T-cell (primary cell): Measurements from ENCODE around the gene IQSEC3. TPM values are rescaled to one million over a fixed set of nuclear protein-coding genes. Genes with fewer than 3 reads are reported as not detected.
"Not testable (repeated sequence)": the region's sequence is repeated elsewhere in the genome, so short reads cannot be mapped to it uniquely, and the experiment has no call there.

Source experiments
- ATAC-seq, 4 experiments: fragments of 200-7000 bp in 3 of 4; fragments of 150-1000 bp in 1 of 4; cut with Tn5 transposase; replicated peaks in 1 of 4; 1 replicate in 3 of 4; 2 replicates in 1 of 4; pipeline ENCODE4 v1.10.0; 2021; ENCODE audit warnings: moderate library complexity in 3 of 4, mild to moderate bottlenecking in 2 of 4, moderate number of reproducible peaks in 1 of 4
- CTCF ChIA-PET, 2 donors: fragments of 300-600 bp; sonication (Branson Sonifier 250); formaldehyde crosslinking; loops; one replicate each; lab custom pipeline; 2022; ENCODE audit warnings: antibody characterized with exemption in 2 of 2; lab: Charles Lee
- POLR2A ChIA-PET, 2 donors: fragments of 300-600 bp; sonication (Branson Sonifier 250); formaldehyde crosslinking; loops; one replicate each; lab custom pipeline; 2022; ENCODE audit warnings: antibody characterized with exemption in 2 of 2; lab: Charles Lee
- DNase-seq, 35 experiments: peaks; one replicate each; pipeline versions ENCODE4 v3.0.0 to v3.0.0-alpha.2; 2013 to 2023
- H3K27ac ChIP-seq: one replicate; pipeline ENCODE4 v1.5.1; 2013; ENCODE audit warnings: low read length
- H3K27me3 ChIP-seq, 2 experiments: replicated peaks in 1 of 2; 1 replicate in 1 of 2; 2 replicates in 1 of 2; pipeline versions ENCODE4 v1.6.1 to v1.7.0; 2013; ENCODE audit warnings: low read length in 1 of 2, mixed read lengths in 1 of 2; ENCODE audit not compliant: control insufficient read depth in 2 of 2, insufficient read depth in 2 of 2; ENCODE audit errors: extremely low read depth in 1 of 2
- H3K36me3 ChIP-seq, 2 donors: 1 replicate in 1 of 2; 2 replicates in 1 of 2; pipeline versions ENCODE4 v1.6.1 to v1.7.0; 2013; ENCODE audit warnings: low read length in 1 of 2; ENCODE audit not compliant: control insufficient read depth in 2 of 2, insufficient read depth in 1 of 2; ENCODE audit errors: extremely low read depth in 1 of 2
- H3K4me1 ChIP-seq, 2 experiments: 1 replicate in 1 of 2; 2 replicates in 1 of 2; pipeline versions ENCODE4 v1.6.1 to v1.7.0; 2013; ENCODE audit warnings: low read length in 2 of 2, mixed read lengths in 1 of 2; ENCODE audit not compliant: insufficient read depth in 2 of 2, control insufficient read depth in 1 of 2; ENCODE audit errors: extremely low read depth in 1 of 2
- H3K4me3 ChIP-seq, 2 donors: 1 replicate in 1 of 2; 2 replicates in 1 of 2; pipeline versions ENCODE4 v1.5.1 to v1.7.0; 2013; ENCODE audit warnings: mild to moderate bottlenecking in 2 of 2, low read length in 1 of 2, moderate library complexity in 1 of 2; ENCODE audit not compliant: control insufficient read depth in 1 of 2; ENCODE audit errors: extremely low read depth in 1 of 2
- H3K9me3 ChIP-seq: 2 replicates; pipeline ENCODE4 v1.7.0; 2013
- H3K27ac Mint-ChIP-seq, 2 donors: one replicate each; pipeline ENCODE4 v1.8.0; 2020 to 2021; ENCODE audit warnings: mild to moderate bottlenecking in 2 of 2, mixed read lengths in 2 of 2
- H3K27me3 Mint-ChIP-seq, 2 donors: one replicate each; pipeline ENCODE4 v1.8.0; 2021 to 2022; ENCODE audit warnings: mixed read lengths in 2 of 2
- H3K36me3 Mint-ChIP-seq: one replicate; pipeline ENCODE4 v1.8.0; 2021; ENCODE audit warnings: mixed read lengths
- H3K4me1 Mint-ChIP-seq, 3 donors: one replicate each; pipeline ENCODE4 v1.8.0; 2020 to 2022; ENCODE audit warnings: mixed read lengths in 3 of 3, mild to moderate bottlenecking in 1 of 3
- H3K4me3 Mint-ChIP-seq, 3 donors: one replicate each; pipeline ENCODE4 v1.8.0; 2020 to 2022; ENCODE audit warnings: mild to moderate bottlenecking in 3 of 3, mixed read lengths in 3 of 3, moderate library complexity in 3 of 3
- H3K9me3 Mint-ChIP-seq, 3 donors: one replicate each; pipeline ENCODE4 v1.8.0; 2020 to 2022; ENCODE audit warnings: mixed read lengths in 3 of 3
- WGBS: methylation state at CpG from one replicate; pipeline ENCODE4 v1.1.5; 2013; ENCODE audit warnings: missing lambda C conversion rate; ENCODE audit not compliant: insufficient coverage; 5-methylcytosine and 5-hydroxymethylcytosine counted together
- total RNA-seq, 35 experiments: library from RNA in 6 of 35; stranded (reverse) in 6 of 35; fragments of 120-200 nt in 1 of 35; gene quantifications; one replicate each; pipeline versions ENCODE4 v1.2.1 to v1.2.4 and lab custom pipeline; 2013 to 2026

The IQSEC3 gene
- total RNA-seq, 5 donors from 2014 or later (not counting 1 experiment from before 2014, with no cell fraction given): 0.30 to 7.3 (median 2.9) TPM

DNA sequence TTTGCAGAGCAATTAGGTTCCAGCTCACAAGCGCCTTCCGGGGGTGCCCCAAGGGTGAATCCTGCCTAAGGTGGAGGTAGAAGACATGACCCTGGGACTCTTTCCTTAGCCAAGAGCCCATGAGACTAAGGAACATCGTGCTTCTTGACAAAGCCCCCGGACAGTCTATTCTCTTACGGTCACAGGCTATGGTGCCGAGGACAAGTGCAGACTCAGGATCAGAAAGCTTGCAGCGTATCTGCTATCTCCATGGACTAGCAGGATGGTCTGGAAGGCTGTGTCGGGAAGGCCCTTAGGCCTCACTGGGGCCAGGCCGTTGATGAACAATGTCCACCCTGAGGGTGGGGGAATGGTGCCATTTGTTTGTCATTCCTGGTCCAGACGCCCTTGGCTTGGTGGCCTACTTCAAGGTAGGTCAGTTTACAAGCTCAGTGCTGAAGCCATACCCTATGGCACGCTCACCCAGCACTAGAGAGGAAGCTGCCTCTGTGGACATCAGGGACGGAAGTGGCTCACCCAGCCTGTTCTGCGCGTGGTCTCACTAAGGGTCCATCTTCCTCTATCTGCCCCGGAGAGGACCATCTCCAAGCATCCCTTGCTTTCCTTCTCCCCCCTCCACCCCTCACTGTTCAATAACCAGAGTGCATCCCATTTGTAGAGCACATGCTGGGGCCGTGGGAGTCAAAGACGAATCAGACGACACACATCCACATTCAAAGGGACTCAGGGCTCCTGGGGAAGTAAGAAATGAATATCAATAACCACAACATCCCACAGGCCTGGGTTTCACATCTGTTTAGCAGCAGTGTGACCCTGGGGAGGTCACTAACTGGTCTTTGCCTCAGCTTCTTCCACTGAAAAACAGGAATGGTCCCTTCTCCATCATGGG is 45.0 kb upstream of the IQSEC3 start:
- Mint-ChIP-seq H3K27me3 (no peaks in the 10 kb centered on the region), H3K36me3 (peaks cover 19% of the 10 kb centered on the region), H3K9me3 (no peaks in the 10 kb centered on the region), H3K27ac (peak overlapping the region in 1 of 2 donors; percentile 2), H3K4me3 (no peak overlapping the region), H3K4me1 (peaks cover 20 to 22% (median 20%) of the 10 kb centered on the region in 3 donors)
- Histone ChIP-seq H3K27me3 (no peaks in the 10 kb centered on the region), H3K9me3 (no peaks in the 10 kb centered on the region), H3K27ac (no peak overlapping the region), H3K4me1 (peaks cover 0 to 7% of the 10 kb centered on the region in 2 experiments), H3K36me3 (peaks cover 0 to 18% of the 10 kb centered on the region in 2 donors), H3K4me3 (no peak overlapping the region)
- CTCF ChIA-PET: no interaction called here
- WGBS: 84% methylated on average over 14 of the region's 18 CpGs
- ATAC-seq: peak in 1 of 4 experiments; percentile 19
- DNase-seq: peak in 1 of 35 experiments; percentile 23
- POLR2A ChIA-PET: no interaction called here

- H3K27me3 ChIP-seq: no peaks in the 10 kb centered on the region
- H3K27me3 Mint-ChIP-seq: no peaks in the 10 kb centered on the region
- peaks cover 0 to 18% of the 10 kb centered on the region in 2 donors for H3K36me3 ChIP-seq
- peaks cover 19% of the 10 kb centered on the region for H3K36me3 Mint-ChIP-seq
- DNase-seq: no peak
- no peak for ATAC-seq
- WGBS: 72% methylated on average over 3 of the region's 4 CpGs
- no peak overlapping the region for H3K4me3 Mint-ChIP-seq
- no peak overlapping the region for H3K4me3 ChIP-seq
- H3K27ac Mint-ChIP-seq: peak overlapping the region in 1 of 2 donors; percentile 2
- CTCF ChIA-PET: no interaction called here
- H3K9me3 Mint-ChIP-seq: no peaks in the 10 kb centered on the region
- H3K4me1 Mint-ChIP-seq: peaks cover 20 to 22% (median 20%) of the 10 kb centered on the region in 3 donors
- H3K27ac ChIP-seq: no peak overlapping the region
- H3K9me3 ChIP-seq: no peaks in the 10 kb centered on the region
- POLR2A ChIA-PET: no interaction called here
- H3K4me1 ChIP-seq: peaks cover 0 to 7% of the 10 kb centered on the region in 2 experiments
Observed at GRCh38 chr12:22190-22529, 44.4 kb upstream of the IQSEC3 start.

DNA sequence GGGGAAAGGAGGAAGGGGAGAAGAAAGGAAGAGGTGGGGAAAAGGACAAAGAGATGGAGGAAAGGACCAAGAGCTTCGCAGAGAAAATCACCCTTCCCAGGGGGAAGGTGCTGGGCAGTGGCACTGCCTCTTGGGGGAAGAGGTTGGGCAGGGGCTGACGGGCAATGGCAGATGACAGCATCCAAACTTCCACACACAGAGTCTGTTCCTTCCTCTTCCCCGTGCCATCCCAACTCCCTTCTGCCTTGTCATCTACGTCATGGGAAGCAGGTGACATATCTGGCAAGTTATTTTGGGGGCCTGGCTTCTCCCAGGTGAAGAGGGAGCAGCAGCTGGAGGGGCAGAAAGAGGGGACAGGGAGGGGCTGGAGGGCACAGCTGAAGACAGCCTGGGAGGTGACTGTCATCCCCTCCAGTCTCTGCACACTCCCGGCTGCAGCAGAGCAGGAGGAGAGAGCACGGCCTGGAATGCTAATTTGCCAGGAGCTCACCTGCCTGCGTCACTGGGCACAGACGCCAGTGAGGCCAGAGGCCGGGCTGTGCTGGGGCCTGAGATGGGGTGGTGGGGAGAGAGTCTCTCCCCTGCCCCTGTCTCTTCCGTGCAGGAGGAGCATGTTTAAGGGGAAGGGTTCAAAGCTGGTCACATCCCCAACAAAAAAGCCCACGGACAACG is 43.9 kb upstream of the IQSEC3 start:
- Histone ChIP-seq H3K36me3 (peaks cover 0 to 18% of the 10 kb centered on the region in 2 donors), H3K9me3 (no peaks in the 10 kb centered on the region), H3K4me3 (no peak overlapping the region), H3K27ac (no peak overlapping the region), H3K27me3 (no peaks in the 10 kb centered on the region), H3K4me1 (peaks cover 0 to 7% of the 10 kb centered on the region in 2 experiments)
- Mint-ChIP-seq H3K27me3 (no peaks in the 10 kb centered on the region), H3K27ac (peak overlapping the region in 1 of 2 donors; percentile 2), H3K4me3 (no peak overlapping the region), H3K36me3 (peaks cover 19% of the 10 kb centered on the region), H3K9me3 (no peaks in the 10 kb centered on the region), H3K4me1 (peaks cover 20 to 22% (median 20%) of the 10 kb centered on the region in 3 donors)
- POLR2A ChIA-PET: no interaction called here
- ATAC-seq: no peak
- 89% methylated on average over 4 of the region's 12 CpGs for WGBS
- DNase-seq: no peak
- CTCF ChIA-PET: no interaction called here

DNA sequence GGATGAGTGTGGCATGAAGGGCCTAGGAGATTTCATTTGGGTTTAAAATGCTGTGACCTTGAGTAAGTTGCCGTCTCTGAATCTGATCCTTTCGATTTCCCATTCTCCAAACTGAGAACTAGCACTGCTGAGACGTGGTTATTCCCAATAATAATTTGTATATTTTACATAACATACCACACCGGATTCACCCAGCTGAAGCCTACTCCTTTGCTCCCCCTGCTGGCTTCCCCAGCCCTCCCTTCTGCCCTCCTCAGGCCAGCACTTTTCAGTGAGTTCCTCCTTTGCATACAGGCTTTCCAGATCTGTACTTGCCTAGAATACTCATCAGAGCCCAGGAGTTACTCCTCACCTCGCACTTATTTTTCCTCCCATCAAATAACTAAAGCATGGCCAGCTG is 38.7 kb upstream of the IQSEC3 start:
- H3K36me3 Mint-ChIP-seq, H3K9me3 ChIP-seq, H3K36me3 ChIP-seq, H3K27me3 ChIP-seq, H3K4me1 ChIP-seq, ATAC-seq, H3K4me3 ChIP-seq, H3K27me3 Mint-ChIP-seq, CTCF ChIA-PET, POLR2A ChIA-PET, DNase-seq, H3K9me3 Mint-ChIP-seq, H3K4me3 Mint-ChIP-seq, H3K27ac ChIP-seq, H3K4me1 Mint-ChIP-seq, H3K27ac Mint-ChIP-seq: not testable (repeated sequence)
- no CpG with 5 or more reads among the region's 5 CpGs for WGBS

DNA sequence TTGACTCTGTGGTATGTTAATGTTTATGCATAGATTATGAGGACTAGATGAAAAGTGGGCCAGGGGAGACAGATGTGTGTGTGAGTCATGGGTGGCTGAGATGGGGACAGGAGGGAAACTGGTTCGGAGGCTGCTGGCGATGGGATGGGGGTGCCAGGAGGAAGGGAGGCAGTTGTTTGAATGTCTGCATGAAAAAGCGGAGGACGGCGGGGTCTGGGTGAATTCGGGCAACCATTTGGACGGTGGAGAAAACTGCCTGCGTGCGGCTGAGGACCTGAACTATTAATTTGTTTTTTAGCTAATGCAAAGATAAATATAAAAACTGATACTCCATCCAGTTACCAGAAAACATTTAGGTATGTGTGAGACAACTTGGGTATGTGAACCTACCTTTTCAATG is 27.8 kb upstream of the IQSEC3 start:
- H3K27ac Mint-ChIP-seq, H3K9me3 ChIP-seq, H3K36me3 ChIP-seq, H3K27me3 Mint-ChIP-seq, H3K4me3 ChIP-seq, CTCF ChIA-PET, H3K27me3 ChIP-seq, POLR2A ChIA-PET, H3K36me3 Mint-ChIP-seq, H3K4me3 Mint-ChIP-seq, H3K4me1 ChIP-seq, H3K4me1 Mint-ChIP-seq, ATAC-seq, H3K9me3 Mint-ChIP-seq, H3K27ac ChIP-seq, DNase-seq: not testable (repeated sequence)
- no CpG with 5 or more reads among the region's 9 CpGs for WGBS

GRCh38 chr12:39555-40265 is 26.9 kb upstream of the IQSEC3 start:
- H3K27ac Mint-ChIP-seq, ATAC-seq, H3K27me3 Mint-ChIP-seq, POLR2A ChIA-PET, H3K9me3 Mint-ChIP-seq, H3K27me3 ChIP-seq, H3K4me3 Mint-ChIP-seq, H3K36me3 ChIP-seq, H3K27ac ChIP-seq, H3K9me3 ChIP-seq, H3K4me3 ChIP-seq, DNase-seq, H3K4me1 Mint-ChIP-seq, H3K36me3 Mint-ChIP-seq, H3K4me1 ChIP-seq, CTCF ChIA-PET: not testable (repeated sequence)
- 87% methylated on average over 1 of the region's 6 CpGs for WGBS
